GM12892 (cell line): ENCODE measurements around the gene ZNF568. TPM values are rescaled to one million over a fixed set of nuclear protein-coding genes. Genes with fewer than 3 reads are reported as not detected.

ENCODE experiments used
- DNase-seq: peaks from one replicate; pipeline ENCODE4 v3.0.0; 2011; ENCODE audit not compliant: insufficient read length
- FAIRE-seq: peaks from 2 replicates; lab custom pipeline; 2011; peaks lifted over from hg19 to GRCh38; lab: Jason Lieb, UNC
- POLR2A ChIP-seq: IDR thresholded peaks from 2 replicates; pipeline ENCODE4 v1.6.1; 2011; ENCODE audit warnings: low read depth, low read length, control low read depth
- POLR2AphosphoS5 ChIP-seq: IDR thresholded peaks from 2 replicates; pipeline ENCODE4 v1.6.1; 2011; ENCODE audit warnings: low read depth, low read length, control low read depth
- TAF1 ChIP-seq: IDR thresholded peaks from 2 replicates; pipeline ENCODE4 v1.6.1; 2011; ENCODE audit warnings: low read depth, mild to moderate bottlenecking, control low read depth, low read length, borderline replicate concordance
- polyA plus RNA-seq: library from polyadenylated mRNA; unstranded; fragments of >200 nt; gene quantifications from one replicate; pipeline ENCODE4 v1.2.1, GENCODE V29; 2012; ENCODE audit warnings: missing spikeins, inconsistent platforms; ENCODE audit not compliant: missing spikeins

ZNF568 gene
- polyA plus RNA-seq, result 0.55 TPM

GRCh38 chr19:36915992-36916830 lies at the start of gene ZNF568, which contains the start of gene ZNF829:
Gene ZNF568, plus strand, starts transcription at chr19:36916332. Its CDS starts 6,439 bp downstream, at chr19:36922771.
Gene ZNF829, minus strand, starts transcription at chr19:36916291. Its CDS starts 1,124 bp downstream, at chr19:36915167.
- DNase-seq (peak; percentile 37), FAIRE-seq (peak; percentile 51)
- TF ChIP-seq POLR2A (0 out of 2 replicates have a peak, but pooled peaks have one; percentile 49), TAF1 (no peak), POLR2AphosphoS5 (no peak)

GRCh38 chr19:36876993-36877938 lies 38.9 kb upstream of the ZNF568 start:
- TF ChIP-seq POLR2AphosphoS5, result no peak
- TF ChIP-seq TAF1, result no peak
- no peak for TF ChIP-seq POLR2A

GRCh38 chr19:36891768-36892357 lies 24.3 kb upstream of the ZNF568 start:
- TF ChIP-seq POLR2AphosphoS5, result no peak
- TF ChIP-seq POLR2A, result no peak
- no peak for TF ChIP-seq TAF1
- DNase-seq (no peak), FAIRE-seq (no peak)

More at GRCh38 chr19:36876993-36877938, 38.9 kb upstream of the ZNF568 start:
- no peak for FAIRE-seq
- no peak for DNase-seq

GRCh38 chr19:36894849-36895383 lies 21.2 kb upstream of the ZNF568 start:
- no peak for DNase-seq
- TF ChIP-seq POLR2AphosphoS5 (no peak), POLR2A (no peak), TAF1 (no peak)
- FAIRE-seq, result no peak

- FAIRE-seq (no peak), DNase-seq (no peak)
- TF ChIP-seq TAF1 (no peak), POLR2AphosphoS5 (no peak), POLR2A (no peak)
These were observed 17.7 kb upstream of the ZNF568 start for GRCh38 chr19:36898422-36898821.

- TF ChIP-seq POLR2A (no peak), POLR2AphosphoS5 (no peak)
- FAIRE-seq (no peak), DNase-seq (no peak)
These were observed 859 bp downstream of the ZNF568 start for GRCh38 chr19:36916991-36917390.

- DNase-seq, result no peak
These were observed 2.0 kb downstream of the ZNF568 start for GRCh38 chr19:36918090-36918489.

GRCh38 chr19:36931684-36932083 lies 15.6 kb downstream of the ZNF568 start:
- DNase-seq, result no peak
- FAIRE-seq, result no peak
- no peak for TF ChIP-seq POLR2AphosphoS5
- no peak for TF ChIP-seq TAF1
- no peak for TF ChIP-seq POLR2A

More at GRCh38 chr19:36918090-36918489, 2.0 kb downstream of the ZNF568 start:
- TF ChIP-seq POLR2AphosphoS5 (no peak), POLR2A (no peak), TAF1 (no peak)
- FAIRE-seq, result no peak

GRCh38 chr19:36939153-36939552 lies 23.0 kb downstream of the ZNF568 start:
- DNase-seq (no peak), FAIRE-seq (no peak)
- TF ChIP-seq TAF1 (no peak), POLR2AphosphoS5 (no peak), POLR2A (no peak)

- FAIRE-seq (no peak), DNase-seq (no peak)
- no peak for TF ChIP-seq TAF1
- TF ChIP-seq POLR2A, result no peak
- no peak for TF ChIP-seq POLR2AphosphoS5
These were observed 34.4 kb downstream of the ZNF568 start for GRCh38 chr19:36950335-36951119.

- FAIRE-seq, result no peak
- DNase-seq, result no peak
- TF ChIP-seq POLR2A (no peak), TAF1 (no peak), POLR2AphosphoS5 (no peak)
These were observed 46.2 kb downstream of the ZNF568 start for GRCh38 chr19:36962346-36962745.
